Measurements from ENCODE around the gene NKTR.

DNA sequence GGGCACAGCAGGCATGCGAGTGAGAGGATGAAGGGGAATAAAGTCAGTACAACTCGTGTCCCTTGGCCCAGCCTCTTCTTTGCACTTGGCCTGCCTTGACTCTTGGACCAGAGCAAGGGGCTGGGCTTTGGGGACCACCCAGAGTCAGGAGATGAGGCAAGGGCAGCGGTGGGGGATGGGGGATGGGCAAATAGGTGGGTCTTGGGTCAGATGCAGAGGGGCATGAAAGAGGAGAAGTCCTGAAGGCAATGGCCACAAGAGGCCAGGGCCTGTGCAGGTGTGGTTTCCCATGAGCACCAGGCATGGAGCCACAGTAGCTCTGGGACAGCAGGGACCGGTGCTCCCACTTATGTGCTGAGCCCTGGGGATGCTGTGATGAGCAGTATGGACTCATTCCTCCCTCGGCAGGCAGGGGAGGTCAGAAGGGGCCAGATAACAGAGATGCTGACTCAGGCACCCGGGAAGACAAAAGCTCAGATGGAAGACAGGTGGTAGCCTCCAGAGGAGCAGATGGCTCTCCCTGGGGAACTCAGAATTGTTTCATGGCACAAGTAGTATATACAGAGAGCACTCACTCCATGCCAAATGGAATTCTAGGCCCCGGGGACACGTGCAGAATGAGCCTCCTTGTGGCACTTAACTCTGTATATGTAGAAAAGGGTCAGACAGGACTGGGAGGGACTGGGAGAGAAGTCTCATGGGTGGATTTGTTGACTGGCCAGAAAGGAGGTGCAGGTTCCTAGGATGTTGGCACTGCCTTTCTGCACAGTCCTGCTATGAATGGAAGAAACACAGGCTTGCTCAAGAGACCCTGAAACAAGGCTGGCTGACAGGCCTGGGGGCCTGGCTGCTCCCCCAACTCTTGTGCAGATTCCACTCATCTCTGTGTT lies 67.3 kb downstream of the NKTR start:
- TF ChIP-seq, protein P1, sequence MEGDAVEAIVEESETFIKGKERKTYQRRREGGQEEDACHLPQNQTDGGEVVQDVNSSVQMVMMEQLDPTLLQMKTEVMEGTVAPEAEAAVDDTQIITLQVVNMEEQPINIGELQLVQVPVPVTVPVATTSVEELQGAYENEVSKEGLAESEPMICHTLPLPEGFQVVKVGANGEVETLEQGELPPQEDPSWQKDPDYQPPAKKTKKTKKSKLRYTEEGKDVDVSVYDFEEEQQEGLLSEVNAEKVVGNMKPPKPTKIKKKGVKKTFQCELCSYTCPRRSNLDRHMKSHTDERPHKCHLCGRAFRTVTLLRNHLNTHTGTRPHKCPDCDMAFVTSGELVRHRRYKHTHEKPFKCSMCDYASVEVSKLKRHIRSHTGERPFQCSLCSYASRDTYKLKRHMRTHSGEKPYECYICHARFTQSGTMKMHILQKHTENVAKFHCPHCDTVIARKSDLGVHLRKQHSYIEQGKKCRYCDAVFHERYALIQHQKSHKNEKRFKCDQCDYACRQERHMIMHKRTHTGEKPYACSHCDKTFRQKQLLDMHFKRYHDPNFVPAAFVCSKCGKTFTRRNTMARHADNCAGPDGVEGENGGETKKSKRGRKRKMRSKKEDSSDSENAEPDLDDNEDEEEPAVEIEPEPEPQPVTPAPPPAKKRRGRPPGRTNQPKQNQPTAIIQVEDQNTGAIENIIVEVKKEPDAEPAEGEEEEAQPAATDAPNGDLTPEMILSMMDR (IDR thresholded peaks at IDR 0.05): no peak
- TF ChIP-seq POLR2AphosphoS5 (IDR thresholded peaks at IDR 0.05): no peak
- TF ChIP-seq POLR2A (IDR thresholded peaks at IDR 0.05): no peak
